Thyroid gland (tissue), 4 donors: Measurements from ENCODE around the gene HIPK4.
"Not testable (repeated sequence)": the region's sequence is repeated elsewhere in the genome, so short reads cannot be mapped to it uniquely, and the experiment has no call there.

Experiments
- CTCF ChIP-seq, 6 experiments: fragments of 200-600 bp in 3 of 6; fragments of 450-650 bp in 3 of 6; sonication (generic) in 3 of 6; IDR thresholded peaks; one replicate each; pipeline ENCODE4 v1.5.1; 2016 to 2019; ENCODE audit warnings: antibody characterized with exemption in 6 of 6, mild to moderate bottlenecking in 2 of 6, inconsistent platforms in 1 of 6, moderate library complexity in 1 of 6
- POLR2A ChIP-seq, 2 donors: fragments of 450-650 bp; IDR thresholded peaks; one replicate each; pipeline ENCODE4 v1.6.1; 2017; ENCODE audit warnings: antibody characterized with exemption in 2 of 2, mild to moderate bottlenecking in 2 of 2, moderate library complexity in 1 of 2

GRCh38 chr19:40428197-40428596, 38.2 kb upstream of the HIPK4 start:
- not testable (repeated sequence) for TF ChIP-seq CTCF, POLR2A (IDR thresholded peaks at IDR 0.05)
